ENCODE data around the gene SOX15. TPM values are rescaled to one million over a fixed set of nuclear protein-coding genes. Genes with fewer than 3 reads are reported as not detected.

The SOX15 gene
- total RNA-seq, 2 donors from 2014 or later, result not detected

GRCh38 chr17:7570351-7570750 is 19.5 kb downstream of the SOX15 start:
- 94 to 97% methylated on average over 10 of the region's 10 CpGs for WGBS, 2 donors
- peaks cover 12 to 21% of the 10 kb centered on the region in 2 donors for H3K36me3 ChIP-seq (replicated peaks in 1 of 2; ENCODE audit: insufficient read depth in 1 of 2, low read depth in 2 of 2)
- no peak overlapping the region for H3K27ac ChIP-seq
- ATAC-seq, result no peak
- H3K4me3 ChIP-seq, result no peak overlapping the region
- intact Hi-C loops (cut with DNase I), result no loop called here
- TF ChIP-seq CTCF (IDR thresholded peaks at IDR 0.05) (no peak), POLR2A (IDR thresholded peaks at IDR 0.05) (no peak)
- H3K4me1 ChIP-seq, result peaks cover 21% of the 10 kb centered on the region
- H3K27me3 ChIP-seq, result no peaks in the 10 kb centered on the region
- no peak for DNase-seq
- H3K9me3 ChIP-seq, result no peaks in the 10 kb centered on the region

- Histone ChIP-seq H3K9me3 (no peaks in the 10 kb centered on the region), H3K27ac (no peak overlapping the region), H3K27me3 (no peaks in the 10 kb centered on the region), H3K4me1 (peaks cover 13% of the 10 kb centered on the region), H3K4me3 (no peak overlapping the region), H3K36me3 (replicated peaks in 1 of 2; ENCODE audit: insufficient read depth in 1 of 2, low read depth in 2 of 2) (peaks cover 4 to 17% of the 10 kb centered on the region in 2 donors)
- DNase-seq (no peak), ATAC-seq (no peak)
- intact Hi-C loops (cut with DNase I), result no loop called here
- no peak for TF ChIP-seq CTCF (IDR thresholded peaks at IDR 0.05)
- no peak for TF ChIP-seq POLR2A (IDR thresholded peaks at IDR 0.05)
- WGBS, 2 donors, result 69 to 73% methylated on average over 5 of the region's 5 CpGs
These were observed 20.3 kb downstream of the SOX15 start for GRCh38 chr17:7569571-7569970.

GRCh38 chr17:7563115-7563869 is 26.6 kb downstream of the SOX15 start:
- H3K27me3 ChIP-seq, result no peaks in the 10 kb centered on the region
- no peaks in the 10 kb centered on the region for H3K9me3 ChIP-seq
- H3K4me3 ChIP-seq, result no peak overlapping the region
- peaks cover 0 to 11% of the 10 kb centered on the region in 2 donors for H3K36me3 ChIP-seq (replicated peaks in 1 of 2; ENCODE audit: insufficient read depth in 1 of 2, low read depth in 2 of 2)
- ATAC-seq (no peak), DNase-seq (no peak)
- TF ChIP-seq CTCF (IDR thresholded peaks at IDR 0.05), result no peak
- TF ChIP-seq POLR2A (IDR thresholded peaks at IDR 0.05), result no peak
- WGBS, 2 donors, result 72 to 80% methylated on average over 6 to 29 of the region's 30 CpGs
- no peak overlapping the region for H3K27ac ChIP-seq
- H3K4me1 ChIP-seq, result peaks cover 50% of the 10 kb centered on the region
- intact Hi-C loops (cut with DNase I), result loop anchor here (5.0 kb wide), 1 partner anchor 51 kb away; no protein-coding TSS in a partner anchor

DNA sequence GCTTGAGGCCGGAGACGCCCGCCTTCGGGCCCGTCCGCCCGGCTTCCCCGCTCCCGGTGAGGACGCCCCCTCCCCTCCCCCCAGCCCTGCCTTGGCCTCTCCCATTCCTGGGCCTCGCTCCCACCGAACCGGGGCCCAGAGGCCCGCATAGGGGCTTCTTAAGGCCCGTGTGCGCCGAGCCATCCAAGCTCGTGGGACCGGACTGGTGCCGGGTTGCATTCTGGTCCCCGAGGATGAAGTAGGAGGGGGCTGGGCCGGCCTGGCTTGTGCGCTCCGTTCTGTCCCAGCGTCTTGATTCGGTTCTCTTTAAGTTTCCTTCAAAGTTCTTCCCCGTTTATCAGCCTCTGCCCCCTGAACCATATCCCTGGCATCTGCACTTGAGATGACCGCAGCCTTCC is 27.7 kb downstream of the SOX15 start:
- intact Hi-C loops (cut with DNase I), result loop anchor here (5.0 kb wide), 1 partner anchor 50 kb away; no protein-coding TSS in a partner anchor
- no peak for ATAC-seq
- H3K27me3 ChIP-seq, result no peaks in the 10 kb centered on the region
- H3K9me3 ChIP-seq, result no peaks in the 10 kb centered on the region
- DNase-seq, result no peak
- peaks cover 0 to 9% of the 10 kb centered on the region in 2 donors for H3K36me3 ChIP-seq (replicated peaks in 1 of 2; ENCODE audit: insufficient read depth in 1 of 2, low read depth in 2 of 2)
- no peak for TF ChIP-seq POLR2A (IDR thresholded peaks at IDR 0.05)
- TF ChIP-seq CTCF (IDR thresholded peaks at IDR 0.05), result no peak
- peak overlapping the region; percentile 92 to 99 (median 98) for H3K27ac ChIP-seq
- H3K4me3 ChIP-seq, result peak overlapping the region; percentile 68 to 88
- peaks cover 61% of the 10 kb centered on the region for H3K4me1 ChIP-seq
- 0 to 1% methylated on average over 3 to 28 of the region's 28 CpGs for WGBS, 2 donors

Data from body of pancreas (tissue), 4 donors.